ENCODE results near the gene CENPP.

- TF ChIP-seq CTCF (IDR thresholded peaks at IDR 0.05; ENCODE audit: low read length) (no peak), EZH2 (IDR thresholded peaks at IDR 0.05; ENCODE audit: borderline replicate concordance, low read length) (no peak)
These were observed 47.4 kb downstream of the CENPP start for GRCh38 chr9:92373167-92373566.

Data from OCI-LY1 (cell line).